HG02870 (cell line): Measurements from ENCODE around the gene ROR1.

Experiments
- ATAC-seq: cut with Tn5 transposase; IDR thresholded peaks from one replicate; pipeline ENCODE4 v1.9.1; 2021; ENCODE audit warnings: mild to moderate bottlenecking, moderate library complexity; ENCODE audit not compliant: unreplicated experiment

Gene ROR1

GRCh38 chr1:63877816-63878215 lies 104.0 kb downstream of the ROR1 start:
- no peak for ATAC-seq

DNA sequence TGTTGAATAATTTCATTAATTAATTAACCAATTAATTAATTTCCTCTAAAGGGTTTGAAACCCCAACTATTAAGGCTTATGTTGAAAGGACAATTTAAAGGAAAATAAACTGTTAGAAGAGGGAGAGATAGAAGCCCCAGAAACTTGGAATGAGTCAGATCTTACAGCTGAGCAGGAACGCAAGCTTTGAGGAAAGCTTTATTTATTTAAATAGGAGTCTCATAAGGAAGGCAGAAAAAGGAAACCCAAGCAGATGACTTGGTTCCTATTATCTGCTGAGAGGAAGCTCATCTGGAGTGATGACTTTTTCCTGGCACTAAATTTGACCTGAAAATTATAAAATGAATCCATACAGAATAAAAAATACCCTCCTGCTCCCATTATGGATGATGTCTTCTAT lies 105.1 kb downstream of the ROR1 start:
- no peak for ATAC-seq

DNA sequence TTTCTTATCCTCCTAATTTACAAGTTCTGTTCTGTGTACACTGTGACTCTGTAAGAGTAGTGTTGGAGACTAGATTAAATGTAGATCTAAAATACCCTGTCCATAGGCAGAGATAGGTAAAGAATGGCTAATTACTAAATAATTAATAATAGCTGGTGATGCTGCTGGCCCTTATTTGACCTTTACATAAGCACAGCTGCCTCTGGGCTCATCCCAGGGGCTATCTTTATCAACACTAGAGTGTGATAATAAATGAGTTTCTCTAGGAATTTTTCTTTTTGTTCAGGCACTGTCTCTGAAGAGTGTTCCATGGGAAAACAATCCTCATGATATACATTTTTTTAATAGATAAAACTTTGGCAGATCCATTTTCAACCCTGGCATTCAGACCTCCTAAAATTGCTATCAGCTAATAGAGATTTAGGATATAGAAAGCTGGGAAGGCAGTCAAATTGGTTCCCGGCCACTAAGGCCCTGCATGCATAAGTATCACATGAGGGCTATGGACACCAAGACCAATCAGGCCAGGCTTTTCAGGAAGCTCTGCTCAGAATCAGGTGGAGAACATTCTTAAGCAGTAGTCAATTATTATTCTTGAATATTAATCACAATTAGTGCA lies 107.2 kb downstream of the ROR1 start:
- ATAC-seq = no peak

- no peak for ATAC-seq
Observed at GRCh38 chr1:63882048-63882704, 108.4 kb downstream of the ROR1 start.

DNA sequence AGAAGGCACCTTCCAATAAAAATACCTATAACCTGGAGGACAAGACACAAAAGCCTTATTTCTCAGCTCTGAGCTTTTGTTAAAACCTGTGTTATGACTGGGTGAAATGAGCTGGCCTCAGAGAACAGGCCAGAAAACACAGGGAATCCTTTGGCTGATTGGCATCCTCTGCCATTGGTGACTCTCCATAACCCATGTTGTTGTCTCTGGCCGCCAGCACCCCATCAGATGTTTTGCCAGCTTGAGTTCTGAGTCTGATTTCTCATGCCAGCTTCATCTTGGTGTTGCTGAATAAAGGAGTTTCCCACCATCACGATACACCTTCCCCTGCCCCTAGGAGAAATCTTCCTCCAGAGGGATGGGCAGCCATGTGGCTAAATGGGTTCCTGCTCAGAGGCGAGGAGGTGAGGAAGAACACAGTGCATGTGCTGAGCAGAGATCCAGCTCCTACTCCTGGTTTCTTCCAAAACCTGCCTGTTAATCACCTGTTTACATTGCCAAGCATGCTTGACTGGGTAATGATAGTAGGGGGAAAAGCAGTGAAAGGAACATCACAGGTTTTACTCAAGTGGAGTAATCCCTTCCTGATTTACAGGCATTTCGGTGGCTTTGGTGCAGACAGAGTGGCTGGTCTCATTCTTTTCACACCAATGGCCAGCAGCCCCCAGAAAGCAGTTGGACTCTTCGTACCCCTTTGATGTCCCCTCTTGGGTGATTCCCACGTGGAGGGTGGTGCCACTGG lies 109.8 kb downstream of the ROR1 start:
- ATAC-seq = no peak

DNA sequence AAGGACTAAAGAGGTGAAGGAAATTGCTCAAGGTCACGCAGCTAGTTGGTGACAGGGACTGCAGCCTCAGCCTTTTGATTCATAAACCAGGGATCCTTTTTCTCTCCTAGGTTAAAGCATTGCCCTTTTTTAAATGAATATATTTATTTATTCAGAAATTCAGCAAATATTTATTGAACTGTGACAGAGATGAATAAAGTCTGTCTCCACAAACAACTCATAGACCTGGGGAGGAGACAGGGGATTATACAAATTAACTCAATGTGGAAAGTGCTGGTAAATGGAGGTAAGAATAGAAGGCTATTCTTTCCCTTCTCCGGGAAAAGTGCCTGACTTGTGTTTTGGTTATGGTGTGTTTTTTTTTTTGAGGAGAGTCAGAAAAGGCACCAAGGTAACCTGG lies 110.7 kb downstream of the ROR1 start:
- ATAC-seq = no peak

DNA sequence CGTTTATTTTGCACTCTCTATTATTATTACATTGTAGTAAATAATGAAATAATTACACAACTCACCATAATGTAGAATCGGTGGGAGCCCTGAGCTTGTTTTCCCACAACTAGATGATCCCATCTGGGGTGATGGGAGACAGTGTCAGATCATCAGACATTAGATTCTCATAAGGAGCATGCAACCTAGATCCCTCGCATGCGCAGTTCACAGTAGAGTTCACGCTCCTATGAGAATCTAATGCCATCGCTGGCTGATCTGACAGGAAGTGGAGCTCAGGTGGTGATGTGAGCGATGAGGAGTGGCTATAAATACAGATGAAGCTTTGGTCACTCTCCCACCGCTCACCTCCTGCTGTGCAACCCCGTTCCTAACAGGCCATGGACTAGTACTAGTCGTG lies 112.1 kb downstream of the ROR1 start:
- ATAC-seq = no peak

DNA sequence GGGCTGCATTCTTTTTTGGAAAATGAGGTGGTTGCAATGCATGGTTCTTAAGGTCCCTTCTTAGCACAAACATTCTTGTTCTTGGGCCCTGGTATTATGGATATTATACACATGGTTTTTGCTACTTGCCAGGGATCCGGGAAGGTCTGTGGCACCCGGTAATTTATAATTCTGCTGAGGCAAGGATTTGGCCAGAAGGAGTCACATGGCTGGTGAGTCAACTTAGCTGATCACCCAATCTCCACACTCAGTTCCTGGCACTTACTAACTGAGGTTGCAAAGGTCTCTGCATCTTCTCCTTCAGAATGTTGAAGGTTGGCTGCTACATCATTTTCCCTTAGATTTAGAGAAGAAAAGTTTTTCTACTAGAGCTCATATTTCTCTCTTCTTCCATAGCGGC lies 112.5 kb downstream of the ROR1 start:
- no peak for ATAC-seq

- peak; percentile 39 for ATAC-seq
Observed at GRCh38 chr1:63887809-63888208, 114.0 kb downstream of the ROR1 start.

DNA sequence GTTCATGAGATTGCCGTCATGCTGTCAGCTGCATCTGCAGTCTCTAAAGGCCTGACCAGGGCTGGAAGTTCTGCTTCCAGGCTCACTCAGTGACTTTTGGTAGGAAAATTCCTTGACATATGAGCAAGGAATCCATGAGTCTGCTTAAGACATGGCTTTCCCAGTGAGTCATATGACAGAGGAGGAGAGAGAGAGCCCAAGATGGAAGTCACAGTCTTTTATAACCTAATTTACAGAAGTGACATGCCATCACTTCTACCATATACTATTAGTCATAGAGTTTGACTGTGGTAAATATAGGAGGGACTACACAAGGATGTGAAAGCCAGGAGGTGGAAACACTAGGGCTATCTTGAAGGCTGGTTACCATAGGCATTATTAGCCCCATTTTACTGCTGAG lies 115.2 kb downstream of the ROR1 start:
- ATAC-seq = no peak

GRCh38 chr1:63890468-63890867 lies 116.7 kb downstream of the ROR1 start:
- ATAC-seq = no peak

DNA sequence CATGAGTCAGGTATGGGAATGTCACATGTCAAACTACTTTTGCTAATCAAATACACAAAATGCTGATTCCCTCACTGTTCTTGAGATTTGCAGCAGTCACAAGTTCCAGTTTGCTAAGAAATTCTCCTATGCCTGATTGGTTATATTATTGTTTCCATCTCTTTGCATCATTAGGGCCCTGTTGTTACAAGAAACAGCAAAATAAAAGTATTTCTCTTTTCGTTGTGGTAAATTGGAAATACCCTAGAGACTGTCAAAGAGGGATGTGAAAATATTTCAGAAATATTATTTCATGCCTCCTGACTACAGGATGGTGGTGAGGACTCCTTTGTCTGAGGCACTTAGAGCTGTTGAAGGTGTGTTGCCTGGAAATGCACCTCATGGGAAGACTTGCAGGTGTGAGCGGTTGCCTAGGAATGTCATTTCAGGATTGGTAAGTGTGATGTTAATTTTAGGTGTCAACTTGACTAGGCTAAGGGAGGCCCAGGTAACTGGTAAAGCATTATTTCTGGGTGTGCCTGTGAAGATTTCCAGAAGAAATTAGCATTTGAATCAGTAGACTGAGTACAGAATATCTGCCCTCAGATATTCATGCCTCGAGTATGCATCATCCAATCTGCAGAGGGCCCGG lies 117.4 kb downstream of the ROR1 start:
- ATAC-seq = no peak

DNA sequence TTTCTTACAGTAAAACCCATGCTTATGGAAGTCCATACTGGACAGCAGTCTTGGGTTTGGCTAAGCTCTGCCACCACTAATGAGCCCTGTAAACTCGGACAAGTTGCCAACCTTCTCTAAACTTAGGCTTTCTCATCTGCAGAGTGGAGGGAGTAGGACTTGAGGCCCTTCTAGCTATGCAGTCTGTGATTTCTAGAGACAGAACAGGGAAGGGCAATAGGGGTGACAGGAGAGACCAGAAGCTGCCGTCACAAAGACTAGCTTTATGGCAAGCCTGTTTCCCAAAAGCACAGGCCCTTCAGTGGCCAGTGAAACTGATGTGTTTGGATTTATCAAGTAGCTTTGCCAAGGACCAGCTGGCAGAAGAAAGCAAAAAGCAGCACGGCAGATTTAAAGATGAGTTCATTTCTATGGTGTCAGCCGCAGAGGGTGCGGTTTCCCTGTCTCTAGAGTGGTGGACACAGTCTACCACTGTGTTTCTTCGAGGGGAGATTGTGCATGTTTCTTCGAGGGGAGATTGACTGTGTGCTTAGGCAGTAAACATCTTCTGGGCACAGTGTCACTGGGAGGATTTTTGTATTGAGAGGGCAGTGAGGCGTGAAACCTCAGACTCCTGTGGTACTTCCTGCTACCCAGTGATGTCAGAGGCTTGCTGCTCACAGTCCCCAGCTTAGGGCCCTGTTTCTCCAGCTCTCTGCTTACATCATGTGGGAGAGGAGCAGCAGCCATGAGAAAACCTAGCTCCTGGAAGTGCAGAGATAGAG lies 119.0 kb downstream of the ROR1 start:
- ATAC-seq = peak; percentile 93

DNA sequence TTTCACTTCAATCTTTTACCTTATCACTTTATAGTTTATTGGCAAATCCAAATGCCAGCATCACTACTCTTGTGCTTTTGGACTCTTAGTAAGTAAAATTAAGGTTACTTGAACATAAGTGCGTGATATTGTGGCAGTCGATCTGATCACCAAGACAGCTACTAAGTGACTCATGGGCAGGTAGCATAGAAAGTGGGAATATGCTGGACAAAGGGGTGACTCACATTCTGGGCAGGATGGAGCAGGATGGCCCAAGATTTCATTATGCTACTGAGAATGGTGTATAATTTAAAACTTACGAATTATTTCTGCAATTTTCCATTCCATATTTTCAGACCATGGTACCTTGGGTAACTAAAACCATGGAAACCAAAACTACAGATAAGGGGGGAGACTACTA lies 120.2 kb downstream of the ROR1 start:
- no peak for ATAC-seq

DNA sequence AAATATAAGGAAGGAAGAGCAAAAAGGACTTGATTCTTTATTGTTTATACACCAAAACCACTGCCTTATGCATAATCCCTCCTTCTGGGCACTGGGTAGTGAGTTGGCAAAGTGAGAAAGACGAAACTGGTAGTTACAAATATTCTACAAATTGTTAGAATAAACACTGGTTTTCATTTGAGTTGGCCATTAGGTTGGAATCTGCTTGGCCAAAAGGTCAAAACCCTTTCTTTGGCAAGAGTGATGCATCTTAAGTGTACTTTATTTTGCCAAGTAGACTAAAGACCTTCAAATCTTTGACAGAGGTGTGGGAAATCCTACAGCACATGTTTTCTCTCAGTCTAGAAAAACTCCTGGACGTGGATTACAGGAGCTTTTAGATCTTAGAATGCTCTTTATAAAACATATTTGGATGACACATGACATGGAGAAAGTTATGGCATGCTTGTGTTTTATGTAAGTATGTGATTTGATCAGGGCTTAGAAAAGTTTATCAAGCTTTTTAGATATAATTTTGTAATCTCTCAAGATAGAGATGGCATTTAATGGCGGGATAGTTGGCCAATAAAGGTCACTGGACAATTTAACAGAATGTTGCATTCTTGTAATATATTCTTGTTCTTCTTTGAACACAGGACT lies 120.9 kb downstream of the ROR1 start:
- no peak for ATAC-seq

DNA sequence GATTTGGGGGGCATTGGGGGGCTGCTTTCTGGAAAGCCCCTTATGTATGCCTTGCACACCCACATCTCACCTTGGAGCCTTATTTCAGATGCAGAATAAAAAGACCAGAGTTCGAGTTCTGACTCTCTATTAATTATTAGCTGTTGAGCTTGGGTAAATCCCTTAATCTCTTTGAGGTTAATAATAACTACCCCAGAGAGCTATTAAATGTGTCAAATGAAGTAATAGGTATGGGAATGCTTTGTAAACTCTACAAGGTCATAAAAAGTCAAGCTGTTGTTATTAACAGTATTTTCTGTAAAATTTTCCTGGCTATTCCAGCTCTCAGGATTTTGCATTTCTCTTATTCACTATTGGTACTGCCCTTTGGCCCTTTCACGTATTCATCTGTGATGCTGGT lies 122.9 kb downstream of the ROR1 start:
- ATAC-seq = no peak

DNA sequence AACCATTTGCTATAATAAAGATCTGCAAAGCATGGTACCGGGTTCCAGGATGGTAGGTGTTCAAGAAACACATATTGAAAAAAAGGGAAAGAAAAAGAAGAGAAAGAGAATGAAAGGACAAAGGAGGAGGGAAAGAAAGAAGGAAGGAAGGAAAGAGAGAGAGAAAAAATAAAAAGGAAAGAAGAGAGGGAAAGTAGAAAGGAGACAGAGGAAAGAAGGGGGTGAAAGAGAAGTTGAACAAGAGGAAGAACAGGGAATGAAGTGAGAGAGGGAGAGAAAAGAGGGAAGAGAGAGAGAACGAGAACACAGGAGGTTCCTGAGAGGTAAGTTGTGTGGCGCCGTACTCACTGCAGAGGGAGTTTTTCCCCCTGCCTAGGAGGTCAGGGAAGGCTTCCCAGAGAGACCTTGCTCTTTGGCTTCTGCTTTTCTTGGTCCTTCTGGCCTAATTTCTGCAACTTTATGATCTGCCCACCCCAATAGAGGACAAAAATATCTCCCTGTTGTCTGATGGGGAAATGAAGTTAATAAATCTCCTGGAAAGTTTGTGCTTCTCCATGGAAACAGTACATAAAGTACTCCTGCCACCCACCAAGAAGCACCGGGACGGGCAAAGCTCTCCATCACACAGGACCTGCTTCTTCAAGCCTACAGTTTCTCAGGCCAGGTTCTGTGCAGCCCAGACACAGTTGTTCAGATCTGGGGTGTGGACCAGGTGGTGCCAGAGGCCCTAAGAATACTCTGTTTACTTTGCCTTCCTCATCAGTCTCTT lies 124.8 kb downstream of the ROR1 start:
- no peak for ATAC-seq

DNA sequence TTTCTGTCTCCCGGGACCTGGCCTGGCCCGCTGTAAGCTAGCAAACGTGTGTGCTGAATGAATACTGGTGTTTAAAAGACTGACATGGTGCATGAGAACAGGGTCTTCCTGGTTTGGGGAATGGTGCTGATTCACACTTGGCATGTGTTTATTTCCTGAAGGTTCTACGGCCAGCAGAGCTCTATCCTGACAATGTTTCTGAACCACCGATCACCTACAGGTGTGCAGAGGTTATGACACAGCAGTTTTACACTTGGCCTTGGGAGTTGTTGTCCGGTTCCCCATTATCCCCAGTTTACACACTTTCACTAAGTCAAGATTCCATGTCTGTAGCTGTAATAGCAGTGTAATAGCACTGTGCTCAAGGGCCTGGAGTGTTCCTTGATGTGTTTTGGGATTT lies 127.3 kb downstream of the ROR1 start:
- ATAC-seq = no peak

DNA sequence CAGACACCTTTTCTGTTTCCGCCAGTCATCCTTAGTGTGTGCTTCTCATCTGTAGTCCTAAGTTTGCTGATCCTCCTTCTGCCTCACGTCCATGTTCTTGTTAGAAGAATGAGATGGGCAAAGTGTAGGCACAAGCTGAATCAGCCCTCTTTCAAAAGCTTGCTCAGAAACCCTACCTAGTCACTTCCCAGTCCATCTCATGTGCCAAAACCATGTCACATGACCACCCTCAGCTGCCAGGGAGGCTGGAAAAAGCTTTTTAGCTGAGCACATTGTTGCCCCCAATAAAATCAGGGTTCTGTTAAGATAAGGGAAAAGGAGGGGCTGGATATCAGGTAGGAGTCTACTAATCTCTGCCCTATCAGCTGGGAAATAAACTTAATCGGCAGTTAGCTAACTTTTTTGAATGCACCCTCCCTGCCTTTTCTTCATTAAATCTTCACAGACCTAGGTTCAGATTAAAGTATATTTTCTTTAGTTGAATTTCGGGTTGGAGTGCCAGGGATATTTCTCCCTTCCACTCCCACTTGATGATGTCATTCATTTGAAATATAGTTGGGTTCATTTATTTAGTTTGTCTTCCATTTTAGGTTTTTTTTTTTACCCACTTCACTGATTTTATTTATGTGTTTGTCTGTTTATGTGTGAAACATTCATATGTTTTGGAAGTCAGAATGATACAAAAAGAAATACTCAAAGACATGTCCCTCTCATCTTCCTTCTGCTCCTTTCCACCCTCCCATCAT lies 129.2 kb downstream of the ROR1 start:
- ATAC-seq = no peak
